HUES6 (cell line): ENCODE measurements around the gene TMCO4.

Experiments
- H3K27ac ChIP-seq: 2 replicates; pipeline ENCODE4 v1.7.0; 2013; ENCODE audit warnings: low read depth, mild to moderate bottlenecking, low read length, inconsistent platforms
- H3K27me3 ChIP-seq: 2 replicates; pipeline ENCODE4 v1.6.1; 2013; ENCODE audit warnings: low read length; ENCODE audit not compliant: control insufficient read depth, insufficient read depth
- H3K36me3 ChIP-seq: 2 replicates; pipeline ENCODE4 v1.6.1; 2013; ENCODE audit warnings: low read length; ENCODE audit not compliant: control insufficient read depth, insufficient read depth
- H3K4me1 ChIP-seq: 2 replicates; pipeline ENCODE4 v1.6.1; 2013; ENCODE audit warnings: low read length; ENCODE audit not compliant: control insufficient read depth, insufficient read depth
- H3K4me3 ChIP-seq: 2 replicates; pipeline ENCODE4 v1.5.1; 2013; ENCODE audit warnings: low read depth, low read length
- H3K9ac ChIP-seq: one replicate; pipeline ENCODE4 v1.6.1; 2013; ENCODE audit warnings: mild to moderate bottlenecking, low read length
- H3K9me3 ChIP-seq: 2 replicates; pipeline ENCODE4 v1.6.1; 2013; ENCODE audit warnings: low read depth, low read length; ENCODE audit not compliant: control insufficient read depth, insufficient read depth

TMCO4 gene

DNA sequence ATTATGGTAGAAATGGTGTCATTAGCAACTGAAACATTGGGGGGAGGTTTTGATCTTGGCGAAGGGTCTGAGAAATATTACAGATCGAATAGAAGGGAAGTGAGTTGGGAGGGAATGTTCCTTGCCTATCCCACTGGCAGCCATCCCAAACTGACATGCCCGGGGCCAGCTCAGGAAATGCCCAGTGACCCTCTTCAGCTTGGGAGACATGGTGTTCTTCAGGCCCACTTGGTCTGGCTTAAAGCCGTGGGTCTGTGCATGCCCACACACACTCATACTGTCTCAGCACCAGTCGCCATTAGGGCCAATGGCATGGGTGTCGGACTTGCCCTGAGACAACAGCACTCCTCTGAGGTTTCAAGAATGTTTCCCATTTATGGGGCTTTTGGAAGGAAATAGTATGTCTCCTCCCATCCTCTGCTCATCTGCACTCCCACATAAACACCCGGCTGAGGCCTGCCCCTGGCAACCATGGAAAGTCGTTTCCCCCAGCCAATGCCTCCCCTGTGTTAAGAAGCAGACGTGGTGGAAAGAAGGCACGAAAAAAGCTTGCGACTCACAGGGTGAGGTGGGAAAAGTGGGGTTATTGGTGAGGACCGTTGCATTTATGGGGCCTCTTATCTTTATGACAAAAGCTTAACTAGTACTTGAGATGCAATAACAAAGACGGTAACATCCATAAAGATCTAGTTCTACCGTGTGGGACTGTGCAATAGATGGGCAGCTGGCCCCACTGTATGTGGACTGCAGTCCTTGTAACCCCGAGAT is 13.3 kb upstream of the TMCO4 start:
- Histone ChIP-seq H3K9ac (no peak overlapping the region), H3K36me3 (no peaks in the 10 kb centered on the region), H3K9me3 (peaks cover 5% of the 10 kb centered on the region), H3K4me1 (peaks cover 28% of the 10 kb centered on the region), H3K27ac (no peak overlapping the region), H3K4me3 (no peak overlapping the region), H3K27me3 (no peaks in the 10 kb centered on the region)

- H3K27me3 ChIP-seq: no peaks in the 10 kb centered on the region
- H3K9me3 ChIP-seq: peaks cover 5% of the 10 kb centered on the region
- peaks cover 16% of the 10 kb centered on the region for H3K4me1 ChIP-seq
- no peak overlapping the region for H3K27ac ChIP-seq
- H3K4me3 ChIP-seq: no peak overlapping the region
- H3K9ac ChIP-seq: no peak overlapping the region
- H3K36me3 ChIP-seq: no peaks in the 10 kb centered on the region
These were observed 11.6 kb upstream of the TMCO4 start for GRCh38 chr1:19811206-19811851.

DNA sequence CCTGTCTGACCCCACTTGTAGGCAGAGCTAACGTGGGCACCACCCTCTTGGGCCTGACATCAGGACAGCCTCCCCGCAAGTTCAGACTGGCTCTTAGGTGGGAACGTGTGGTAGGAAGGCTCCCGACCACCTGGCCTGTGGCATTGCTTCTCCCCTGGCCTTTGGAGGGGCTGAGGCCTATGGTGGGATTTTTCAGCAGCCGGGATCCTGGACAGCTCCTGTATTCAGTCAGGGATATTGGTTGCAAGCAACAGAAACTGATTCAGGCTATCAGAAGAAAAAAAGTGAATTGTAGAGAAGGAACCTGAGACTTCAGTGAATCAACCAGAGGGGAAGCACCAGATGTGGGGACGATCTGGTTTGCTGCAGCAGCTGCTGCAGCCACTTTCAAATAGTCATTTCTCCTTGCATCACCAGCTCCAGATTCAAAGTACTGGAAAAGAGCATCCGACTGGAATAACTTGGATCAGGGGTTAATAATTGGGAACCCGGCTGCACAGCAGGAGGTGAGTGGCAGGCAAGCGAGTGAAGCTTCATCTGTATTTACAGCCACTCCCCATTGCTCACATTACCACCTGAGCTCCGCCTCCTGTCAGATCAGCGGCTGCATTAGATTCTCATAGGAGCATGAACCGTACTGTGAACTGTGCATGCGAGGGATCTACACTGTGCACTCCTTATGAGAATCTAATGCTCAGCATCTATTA is 9.5 kb upstream of the TMCO4 start:
- Histone ChIP-seq H3K36me3 (no peaks in the 10 kb centered on the region), H3K4me3 (no peak overlapping the region), H3K9me3 (peaks cover 5% of the 10 kb centered on the region), H3K27me3 (no peaks in the 10 kb centered on the region), H3K4me1 (no peaks in the 10 kb centered on the region), H3K27ac (no peak overlapping the region), H3K9ac (no peak overlapping the region)

DNA sequence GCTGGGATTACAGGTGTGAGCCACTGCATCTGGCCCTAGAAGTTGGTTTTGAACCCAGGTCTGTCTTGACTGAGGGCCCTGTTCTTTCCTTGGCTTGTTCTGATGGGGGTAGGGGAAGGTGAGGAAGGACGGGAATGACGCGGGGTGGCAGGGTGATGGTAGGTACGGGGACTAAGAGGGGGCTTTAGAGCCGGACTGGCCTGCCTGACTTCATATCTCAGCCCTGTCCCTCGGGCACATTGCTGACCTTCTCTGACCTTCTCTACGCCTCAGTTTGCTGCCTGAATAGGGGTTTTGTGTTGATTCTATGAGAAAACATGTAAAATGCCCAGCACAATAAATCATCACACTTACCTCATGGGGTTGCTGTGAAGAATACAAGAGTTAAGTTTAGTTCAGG is 8.6 kb upstream of the TMCO4 start:
- Histone ChIP-seq H3K4me1 (no peaks in the 10 kb centered on the region), H3K4me3 (no peak overlapping the region), H3K9me3 (peaks cover 5% of the 10 kb centered on the region), H3K27me3 (no peaks in the 10 kb centered on the region; the same call in 1 of the 2 replicates), H3K9ac (no peak overlapping the region), H3K36me3 (no peaks in the 10 kb centered on the region), H3K27ac (no peak overlapping the region)

GRCh38 chr1:19804831-19805251 is 5.1 kb upstream of the TMCO4 start:
- Histone ChIP-seq H3K27me3 (peaks cover 24% of the 10 kb centered on the region), H3K4me1 (peaks cover 8% of the 10 kb centered on the region), H3K9me3 (peaks cover 5% of the 10 kb centered on the region), H3K9ac (no peak overlapping the region), H3K27ac (no peak overlapping the region), H3K4me3 (no peak overlapping the region), H3K36me3 (no peaks in the 10 kb centered on the region)

DNA sequence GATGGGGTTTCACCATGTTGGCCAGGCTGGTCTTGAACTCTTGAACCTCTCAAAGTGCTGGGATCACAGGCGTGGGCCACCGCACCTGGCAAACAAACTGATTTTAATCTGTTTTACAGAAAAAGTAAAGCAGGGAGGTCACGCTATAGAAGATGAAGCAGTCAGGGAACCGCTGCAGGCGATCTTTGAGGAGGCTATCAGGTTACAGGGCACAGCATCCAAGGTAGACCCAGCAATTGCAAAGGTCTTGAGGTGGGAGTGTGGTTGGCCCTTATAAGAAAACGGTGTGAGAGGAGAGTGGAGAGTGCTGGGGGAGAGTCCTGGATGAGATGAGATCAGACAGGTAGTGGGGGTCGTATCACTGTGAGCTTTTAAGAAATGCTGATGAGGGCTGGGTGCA is 2.6 kb upstream of the TMCO4 start:
- Histone ChIP-seq H3K9ac (no peak overlapping the region), H3K9me3 (no peaks in the 10 kb centered on the region), H3K4me1 (peaks cover 19% of the 10 kb centered on the region), H3K36me3 (no peaks in the 10 kb centered on the region), H3K27me3 (peaks cover 42% of the 10 kb centered on the region), H3K27ac (no peak overlapping the region), H3K4me3 (no peak overlapping the region)

DNA sequence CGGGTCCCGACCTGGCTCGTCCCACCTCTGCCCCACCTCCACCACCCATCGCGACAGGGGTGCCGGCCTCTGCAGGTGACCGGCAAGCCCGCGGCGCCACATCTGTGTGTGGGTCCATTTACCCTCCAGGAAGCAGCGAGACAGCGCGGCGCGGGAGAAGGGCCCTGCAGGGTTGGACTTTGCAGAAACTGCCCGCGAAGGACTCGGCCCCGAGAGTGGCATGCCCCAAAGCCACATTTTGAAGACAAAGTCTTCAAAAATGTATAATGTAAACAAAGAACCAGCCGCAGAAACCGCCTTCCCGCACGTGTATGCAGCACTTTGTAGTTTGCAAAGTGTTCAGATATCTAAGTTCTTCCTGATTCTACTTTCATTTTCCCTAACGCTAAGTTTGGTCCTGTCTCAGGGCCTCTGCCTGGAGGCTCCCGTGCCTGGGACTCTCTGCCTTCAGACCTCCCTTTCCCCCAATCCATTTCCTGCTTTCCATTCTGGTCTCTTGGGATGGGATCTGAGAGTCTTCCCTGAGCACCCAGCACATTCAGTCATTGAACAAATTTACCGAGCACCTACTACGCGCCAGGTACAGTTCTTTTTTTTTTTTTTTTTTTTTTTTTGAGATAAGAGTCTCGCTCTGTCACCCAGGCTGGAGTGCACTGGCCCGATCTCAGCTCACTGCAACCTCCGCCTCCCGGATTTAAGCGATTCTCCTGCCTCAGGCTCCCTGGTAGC is 524 bp upstream of the TMCO4 start:
- peak overlapping the region; percentile 71 for H3K4me3 ChIP-seq
- peaks cover 42% of the 10 kb centered on the region for H3K27me3 ChIP-seq
- H3K9me3 ChIP-seq: no peaks in the 10 kb centered on the region
- peak overlapping the region; percentile 59 for H3K9ac ChIP-seq
- no peak overlapping the region for H3K27ac ChIP-seq
- H3K4me1 ChIP-seq: peaks cover 19% of the 10 kb centered on the region
- H3K36me3 ChIP-seq: no peaks in the 10 kb centered on the region

DNA sequence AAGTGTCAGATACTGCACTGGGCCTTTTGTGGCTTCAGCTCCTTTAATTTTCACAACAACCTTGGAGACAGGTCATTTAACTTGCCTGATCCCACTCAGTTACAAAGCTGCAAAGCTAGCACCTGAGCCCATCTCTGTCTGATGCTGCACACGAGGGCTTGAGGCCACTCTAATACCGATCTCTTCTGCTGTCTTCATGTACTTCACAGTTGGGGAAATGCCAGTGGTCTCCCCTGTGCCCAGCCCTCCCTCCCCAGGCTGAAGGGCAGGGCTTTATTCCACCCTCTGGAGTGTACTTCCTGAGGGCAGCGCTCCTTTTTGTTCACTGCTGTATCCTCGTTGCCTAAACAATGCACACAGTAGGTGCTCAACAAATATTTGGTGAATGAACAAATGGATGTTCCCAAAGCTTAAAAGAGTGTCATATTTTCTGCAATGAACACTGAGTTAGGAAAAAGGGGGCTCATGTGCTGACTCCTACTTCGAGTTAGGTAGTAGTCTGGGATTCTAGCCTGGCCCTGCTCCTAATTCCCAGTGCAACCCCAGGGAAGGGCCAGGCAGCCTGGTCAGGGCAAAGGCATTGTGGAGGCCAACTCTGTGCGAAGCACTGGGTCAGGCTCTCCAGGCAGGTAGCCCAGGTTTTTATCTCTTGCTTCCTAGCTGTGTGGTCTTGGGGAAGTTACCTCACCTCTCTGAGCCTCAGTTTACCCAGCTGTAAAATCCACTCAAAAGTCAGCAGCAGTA is 1.1 kb downstream of the TMCO4 start:
- Histone ChIP-seq H3K9ac (no peak overlapping the region), H3K4me3 (no peak overlapping the region), H3K27ac (no peak overlapping the region), H3K4me1 (peaks cover 19% of the 10 kb centered on the region), H3K36me3 (no peaks in the 10 kb centered on the region), H3K27me3 (peaks cover 42% of the 10 kb centered on the region), H3K9me3 (no peaks in the 10 kb centered on the region)

DNA sequence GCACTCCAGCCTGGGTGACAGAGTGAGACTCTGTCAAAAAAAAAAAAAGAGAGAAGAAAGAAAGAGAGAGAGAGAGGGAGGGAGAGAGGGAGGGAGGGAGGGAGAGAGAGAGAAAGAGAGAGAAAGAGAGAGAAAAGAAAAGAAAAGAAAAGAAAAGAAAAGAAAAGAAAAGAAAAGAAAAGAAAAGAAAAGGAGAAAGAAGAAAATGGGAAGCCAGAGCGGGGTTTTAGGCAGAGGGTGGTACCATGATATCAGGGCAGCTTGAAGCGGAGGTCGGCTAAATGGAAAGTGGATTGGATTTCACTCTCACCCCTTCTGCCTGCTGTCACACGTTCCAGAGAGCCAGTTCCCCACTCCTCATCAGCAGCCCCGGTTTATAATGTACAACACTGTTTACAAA is 1.9 kb downstream of the TMCO4 start:
- no peaks in the 10 kb centered on the region for H3K9me3 ChIP-seq
- no peak overlapping the region for H3K4me3 ChIP-seq
- peaks cover 19% of the 10 kb centered on the region for H3K4me1 ChIP-seq
- H3K36me3 ChIP-seq: no peaks in the 10 kb centered on the region
- peaks cover 42% of the 10 kb centered on the region for H3K27me3 ChIP-seq
- no peak overlapping the region for H3K27ac ChIP-seq
- H3K9ac ChIP-seq: no peak overlapping the region

GRCh38 chr1:19794583-19794982 is 5.1 kb downstream of the TMCO4 start:
- no peak overlapping the region for H3K9ac ChIP-seq
- peaks cover 11% of the 10 kb centered on the region; the same call in 1 of the 2 replicates for H3K4me1 ChIP-seq
- no peaks in the 10 kb centered on the region for H3K9me3 ChIP-seq
- no peak overlapping the region for H3K4me3 ChIP-seq
- H3K27me3 ChIP-seq: peaks cover 18% of the 10 kb centered on the region
- no peak overlapping the region for H3K27ac ChIP-seq
- H3K36me3 ChIP-seq: no peaks in the 10 kb centered on the region
